Fibroblast of lung (primary cell): ENCODE results near the gene MACROH2A2.

Source experiments
- EZH2 ChIP-seq: IDR thresholded peaks from 2 replicates; pipeline ENCODE4 v1.5.1; 2012; ENCODE audit warnings: low read length, control low read depth, mild to moderate bottlenecking; ENCODE audit errors: missing control alignments
- TF ChIP-seq, protein P1 (sequence below), 2 donors: IDR thresholded peaks in 1 of 2; conservative IDR thresholded peaks in 1 of 2; 1 replicate in 1 of 2; 2 replicates in 1 of 2; pipeline ENCODE4 v1.5.1; 2011 to 2012; ENCODE audit warnings: low read length in 2 of 2, control low read depth in 1 of 2, inconsistent platforms in 1 of 2, low read depth in 1 of 2, mild to moderate bottlenecking in 1 of 2

DNA sequence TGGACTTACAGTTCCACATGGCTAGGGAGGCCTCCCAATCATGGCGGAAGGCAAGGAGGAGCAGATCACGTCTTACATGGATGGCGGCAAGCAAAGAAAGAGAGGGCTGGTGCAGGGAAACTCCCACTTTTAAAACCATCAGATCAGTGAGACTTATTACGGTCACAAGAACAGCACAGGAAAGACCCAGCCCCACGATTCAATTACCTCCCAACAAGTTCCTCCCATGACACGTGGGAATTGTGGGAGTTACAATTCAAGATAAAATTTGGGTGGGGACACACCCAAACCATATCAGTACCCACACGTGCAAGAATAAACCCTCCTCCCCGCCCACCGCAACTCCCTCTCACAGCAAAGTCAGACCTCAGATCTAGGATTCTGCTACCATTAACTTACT, 84.5 kb downstream of the MACROH2A2 start:
- no peak for TF ChIP-seq EZH2
- TF ChIP-seq, protein P1, sequence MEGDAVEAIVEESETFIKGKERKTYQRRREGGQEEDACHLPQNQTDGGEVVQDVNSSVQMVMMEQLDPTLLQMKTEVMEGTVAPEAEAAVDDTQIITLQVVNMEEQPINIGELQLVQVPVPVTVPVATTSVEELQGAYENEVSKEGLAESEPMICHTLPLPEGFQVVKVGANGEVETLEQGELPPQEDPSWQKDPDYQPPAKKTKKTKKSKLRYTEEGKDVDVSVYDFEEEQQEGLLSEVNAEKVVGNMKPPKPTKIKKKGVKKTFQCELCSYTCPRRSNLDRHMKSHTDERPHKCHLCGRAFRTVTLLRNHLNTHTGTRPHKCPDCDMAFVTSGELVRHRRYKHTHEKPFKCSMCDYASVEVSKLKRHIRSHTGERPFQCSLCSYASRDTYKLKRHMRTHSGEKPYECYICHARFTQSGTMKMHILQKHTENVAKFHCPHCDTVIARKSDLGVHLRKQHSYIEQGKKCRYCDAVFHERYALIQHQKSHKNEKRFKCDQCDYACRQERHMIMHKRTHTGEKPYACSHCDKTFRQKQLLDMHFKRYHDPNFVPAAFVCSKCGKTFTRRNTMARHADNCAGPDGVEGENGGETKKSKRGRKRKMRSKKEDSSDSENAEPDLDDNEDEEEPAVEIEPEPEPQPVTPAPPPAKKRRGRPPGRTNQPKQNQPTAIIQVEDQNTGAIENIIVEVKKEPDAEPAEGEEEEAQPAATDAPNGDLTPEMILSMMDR (conservative IDR thresholded peaks at IDR 0.05 in 1 of 2, IDR thresholded peaks at IDR 0.05 in 1 of 2; ENCODE audit: low read depth in 1 of 2, low read length in 2 of 2) = no peak
